Effector CD8-positive, alpha-beta T cell (primary cell): ENCODE results near the gene ZNRF3.
"Not testable (repeated sequence)": the region's sequence is repeated elsewhere in the genome, so short reads cannot be mapped to it uniquely, and the experiment has no call there.

Experiments used
- DNase-seq: peaks from one replicate; lab custom pipeline; 2025; lab: John Stamatoyannopoulos, UW

The ZNRF3 gene

DNA sequence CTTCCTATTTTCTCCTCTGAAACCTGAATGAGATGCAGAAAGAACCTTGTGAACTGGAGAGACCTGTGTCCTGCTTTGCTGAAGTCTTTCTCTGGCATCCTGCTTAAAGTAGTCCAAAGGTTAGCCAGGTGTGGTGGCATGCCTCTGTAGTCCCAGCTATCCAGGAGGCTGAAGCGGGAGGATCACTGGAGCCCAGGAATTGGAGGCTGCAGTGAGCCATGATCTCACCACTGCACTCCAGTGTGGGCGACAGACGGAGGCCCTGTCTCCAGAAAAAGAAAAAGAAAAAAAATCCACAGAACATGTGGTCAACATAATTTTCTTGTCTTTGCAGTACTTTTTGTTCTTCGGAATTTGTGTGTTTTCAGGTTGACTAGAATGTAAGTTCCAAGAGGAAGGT lies 187.1 kb downstream of the ZNRF3 start:
- no peak for DNase-seq

GRCh38 chr22:29071261-29072045 lies 188.1 kb downstream of the ZNRF3 start:
- DNase-seq, result no peak

GRCh38 chr22:29072193-29072978 lies 189.0 kb downstream of the ZNRF3 start:
- DNase-seq, result peak; percentile 64

DNA sequence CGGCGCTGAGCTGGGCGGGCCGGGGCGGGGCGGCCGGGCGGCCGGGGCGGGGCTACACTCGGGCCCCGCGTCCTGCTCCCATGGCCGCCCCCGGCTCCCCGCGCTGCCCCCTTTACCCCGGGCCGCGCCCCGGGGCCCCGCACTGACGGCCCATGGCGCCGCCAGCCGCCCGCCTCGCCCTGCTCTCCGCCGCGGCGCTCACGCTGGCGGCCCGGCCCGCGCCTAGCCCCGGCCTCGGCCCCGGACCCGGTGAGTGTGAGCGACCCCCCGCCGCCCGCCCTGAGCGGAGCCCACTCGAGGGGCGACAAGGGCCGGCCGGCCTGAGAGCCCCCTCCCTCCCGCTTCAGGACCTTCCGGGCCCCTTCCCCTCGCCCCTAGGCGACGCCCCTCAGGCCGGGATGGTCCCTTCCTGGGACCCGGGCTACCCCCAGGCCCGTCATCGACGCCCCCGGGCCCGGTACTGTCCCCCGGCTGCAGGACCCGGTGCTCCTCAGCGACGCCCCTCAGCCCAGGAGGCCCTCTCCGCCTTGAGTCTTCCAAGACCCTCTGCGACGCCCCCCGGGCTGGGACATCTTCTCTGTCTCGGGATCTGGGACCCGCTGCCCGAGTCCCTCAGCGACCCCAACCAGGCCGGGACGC lies 189.7 kb downstream of the ZNRF3 start, which contains the start of gene KREMEN1:
KREMEN1 (plus strand) TSS at position 57 of the 639 bp plus-strand sequence; CDS start at position 153, 96 bp downstream.
- DNase-seq, result no peak

GRCh38 chr22:29073618-29074275 lies 190.4 kb downstream of the ZNRF3 start:
- no peak for DNase-seq

DNA sequence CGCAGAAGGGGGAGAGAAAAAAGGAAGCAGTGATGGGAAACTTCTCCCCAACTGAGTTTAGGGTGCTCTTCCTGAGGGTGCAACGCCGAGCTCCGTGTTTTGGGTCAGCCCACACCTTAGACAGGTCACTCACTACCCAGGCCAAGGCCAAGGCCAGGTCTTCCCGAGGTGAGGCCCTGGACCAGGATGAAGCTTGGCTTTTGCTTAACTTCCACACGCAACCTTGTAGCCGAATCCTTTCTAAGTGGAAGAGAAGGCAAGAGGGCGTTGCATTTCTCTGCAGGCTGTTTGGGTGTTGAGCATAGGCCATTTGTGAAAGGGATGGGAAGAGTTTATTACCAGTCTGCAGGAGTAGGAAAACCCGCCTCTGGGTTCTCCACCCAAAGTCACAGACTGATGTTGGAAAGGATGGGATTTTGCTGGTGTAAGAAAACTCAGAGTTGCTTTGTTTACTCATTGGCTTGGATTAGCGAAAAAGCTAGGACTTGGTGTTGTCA lies 191.0 kb downstream of the ZNRF3 start:
- DNase-seq, result no peak

- DNase-seq, result no peak
Measured at GRCh38 chr22:29078036-29078868, 194.9 kb downstream of the ZNRF3 start.

DNA sequence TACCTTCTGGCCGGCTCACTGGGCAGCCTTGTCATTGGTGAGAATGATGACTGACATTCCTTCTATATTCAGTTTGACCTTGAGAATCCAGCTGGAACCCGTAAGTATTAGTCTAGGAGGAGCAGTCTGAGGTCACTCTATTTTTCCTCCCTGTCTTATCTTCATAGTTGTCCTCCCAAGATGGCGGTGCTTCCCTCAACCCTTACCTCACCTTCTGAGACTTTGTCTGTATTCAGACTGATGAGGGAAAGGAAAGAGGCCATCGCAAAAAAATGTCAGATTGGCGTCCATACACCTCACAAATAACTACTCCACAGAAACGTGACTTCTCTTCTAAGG lies 195.5 kb downstream of the ZNRF3 start:
- no peak for DNase-seq

GRCh38 chr22:29079218-29079901 lies 196.0 kb downstream of the ZNRF3 start:
- no peak for DNase-seq

- DNase-seq, result no peak
Measured at GRCh38 chr22:29080106-29080975, 197.0 kb downstream of the ZNRF3 start.

DNA sequence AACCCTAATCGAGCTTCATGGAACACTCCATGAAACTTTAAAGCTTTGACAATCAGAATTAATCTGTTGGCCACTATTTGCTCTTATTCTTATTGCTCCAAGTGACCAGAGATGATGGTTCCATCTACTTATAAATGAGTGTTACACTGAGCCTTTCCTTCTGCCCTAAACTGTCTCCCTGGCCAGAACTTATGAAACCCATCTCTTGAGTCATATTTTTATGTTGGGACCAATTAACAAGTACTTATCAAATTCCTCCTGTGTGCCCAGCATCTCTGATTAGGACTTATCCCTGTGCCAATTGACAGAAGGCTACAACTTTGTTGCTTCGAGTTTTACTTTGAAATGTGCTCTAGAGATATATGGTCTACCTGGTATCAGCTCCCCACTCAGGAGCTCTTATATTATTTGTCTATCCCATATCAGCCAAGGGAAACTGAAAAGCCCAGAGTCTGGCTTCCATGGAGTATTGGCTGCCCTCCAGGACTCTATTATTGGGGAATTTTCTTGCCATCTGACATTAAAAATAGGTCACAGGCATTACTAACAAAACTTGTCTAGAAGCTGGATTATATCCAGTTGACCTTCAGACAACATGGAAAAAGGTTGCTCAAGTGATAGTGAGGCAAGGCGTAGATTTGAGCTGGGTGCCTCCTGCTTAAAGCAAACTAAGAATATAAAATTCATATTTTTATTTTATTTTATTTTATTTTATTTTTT lies 198.3 kb downstream of the ZNRF3 start:
- DNase-seq, result no peak

- DNase-seq, result no peak
Measured at GRCh38 chr22:29082826-29083545, 199.6 kb downstream of the ZNRF3 start.

GRCh38 chr22:29083576-29083932 lies 200.2 kb downstream of the ZNRF3 start:
- DNase-seq, result not testable (repeated sequence)

DNA sequence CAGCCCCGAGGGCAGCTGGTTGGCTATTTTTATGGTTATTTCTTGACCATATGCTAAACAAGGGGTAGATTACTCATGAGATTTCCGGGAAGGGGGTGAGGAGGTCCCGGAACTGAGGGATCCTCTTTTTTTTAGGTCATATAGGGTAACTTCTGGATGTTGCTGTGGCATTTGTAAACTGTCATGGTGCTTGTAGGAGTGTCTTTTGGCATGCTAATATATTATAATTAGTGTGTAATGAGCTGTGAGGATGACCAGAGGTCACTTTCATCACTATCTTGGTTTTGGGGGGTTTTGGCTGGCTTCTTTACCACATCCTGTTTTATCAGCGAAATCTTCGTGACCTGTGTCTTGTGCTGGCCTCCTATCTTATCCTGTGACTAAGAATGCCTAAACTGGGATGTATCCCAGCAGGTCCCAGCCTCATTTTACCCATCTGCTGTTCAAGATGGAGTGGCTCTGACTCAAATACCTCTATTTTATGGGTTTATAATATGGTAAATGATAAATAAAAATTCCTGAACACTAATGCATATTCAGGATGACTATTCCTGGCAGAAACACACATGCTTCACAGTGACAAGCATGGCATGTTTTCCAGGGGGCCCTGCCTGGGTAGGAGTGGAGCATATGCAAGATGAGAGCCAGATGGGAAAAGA lies 200.7 kb downstream of the ZNRF3 start:
- DNase-seq, result no peak

DNA sequence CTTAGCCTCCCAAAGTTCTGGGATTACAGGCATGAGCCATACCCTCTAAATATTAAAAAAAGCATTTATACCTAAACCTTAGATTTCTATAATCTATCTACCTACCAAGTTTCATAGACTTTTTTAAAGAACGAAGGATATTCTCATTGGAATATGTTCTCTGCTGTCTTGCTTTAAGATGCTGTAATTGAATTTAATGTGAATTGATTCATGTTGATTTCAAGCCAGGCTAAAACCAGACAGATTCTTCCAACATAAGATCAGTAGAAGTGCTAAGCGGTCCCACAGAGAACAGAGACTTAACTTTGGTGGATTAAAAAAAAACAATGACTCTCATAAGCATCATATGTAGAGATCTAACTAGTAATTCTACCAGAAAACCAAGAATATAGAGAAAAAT lies 203.6 kb downstream of the ZNRF3 start:
- no peak for DNase-seq

DNA sequence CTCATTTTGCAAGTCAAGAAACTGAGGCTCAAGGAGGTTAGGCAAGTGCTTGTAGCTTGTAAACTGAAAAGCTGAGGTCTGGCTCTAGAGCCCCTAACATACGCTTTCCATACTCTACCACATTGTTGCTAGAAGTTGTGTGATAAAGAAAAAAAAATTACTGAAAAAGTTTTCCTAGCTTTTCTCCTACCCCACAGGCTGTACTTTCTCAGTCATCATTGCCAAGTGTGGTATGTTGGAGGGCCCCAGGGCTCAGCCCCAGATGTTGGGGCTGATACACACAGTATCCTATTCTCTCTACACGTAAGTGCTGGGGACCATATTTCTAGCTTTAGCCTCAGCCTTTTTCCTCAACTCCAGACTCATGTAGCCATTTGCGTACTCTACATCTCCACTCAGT lies 205.4 kb downstream of the ZNRF3 start:
- no peak for DNase-seq

- no peak for DNase-seq
Measured at GRCh38 chr22:29089507-29089906, 206.1 kb downstream of the ZNRF3 start.

GRCh38 chr22:29090039-29090438 lies 206.7 kb downstream of the ZNRF3 start:
- DNase-seq, result no peak
